ENCODE results near the gene CD81. TPM values are rescaled to one million over a fixed set of nuclear protein-coding genes. Genes with fewer than 3 reads are reported as not detected.
A peak's percentile ranks its signal among the peaks of the same experiment; 100 is the strongest.

CD81 gene
- total and polyA plus RNA-seq, 10 of the 15 experiments (the other 5 are each of a cell fraction or from before 2014, with no cell fraction given), result 2.0 to 145 (median 57.2) TPM

DNA sequence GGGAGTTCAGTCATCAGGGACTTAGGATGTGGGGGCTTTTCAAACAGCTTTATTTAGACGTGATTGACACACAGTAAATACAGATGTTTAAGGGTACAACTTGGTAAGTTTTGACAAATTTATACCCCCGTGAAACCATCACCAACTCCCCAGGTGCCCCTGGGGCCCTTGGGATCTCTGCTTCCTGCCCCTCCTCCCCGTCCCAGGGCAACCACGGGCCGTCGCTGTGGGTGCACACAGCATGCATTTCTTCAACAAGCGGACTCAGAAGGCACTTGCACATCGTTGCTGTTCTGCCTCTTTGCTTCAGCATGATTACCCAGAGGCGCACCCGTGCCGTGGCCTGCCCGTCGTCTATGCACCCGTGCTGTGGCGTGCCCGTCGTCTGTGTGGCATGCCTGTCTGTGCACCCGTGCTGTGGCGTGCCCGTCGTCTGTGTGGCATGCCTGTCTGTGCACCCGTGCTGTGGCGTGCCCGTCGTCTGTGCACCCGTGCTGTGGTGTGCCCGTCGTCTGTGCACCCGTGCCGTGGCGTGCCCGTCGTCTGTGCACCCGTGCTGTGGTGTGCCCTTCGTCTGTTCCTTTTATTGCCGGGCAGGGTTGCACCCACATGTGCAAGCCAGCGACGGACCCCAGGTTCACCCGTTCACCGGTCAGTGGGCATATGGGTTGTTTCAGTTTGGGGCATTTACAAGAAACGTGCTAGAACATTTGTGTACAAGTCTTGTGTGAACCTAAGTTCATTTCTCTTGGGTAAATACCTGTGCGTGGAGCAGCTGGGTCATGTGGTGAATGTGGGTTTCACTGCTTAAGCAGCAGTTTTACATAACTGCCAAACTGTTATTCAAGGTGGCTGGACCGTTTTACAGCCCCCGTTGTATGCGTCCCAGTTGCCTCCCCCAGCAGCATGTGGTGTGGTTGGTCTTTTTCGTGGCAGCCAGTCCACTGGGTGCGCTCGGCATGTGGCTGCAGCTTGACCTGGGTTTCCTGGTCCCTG, 8.3 kb downstream of the CD81 start (continued):
- TF ChIP-seq, protein P1, sequence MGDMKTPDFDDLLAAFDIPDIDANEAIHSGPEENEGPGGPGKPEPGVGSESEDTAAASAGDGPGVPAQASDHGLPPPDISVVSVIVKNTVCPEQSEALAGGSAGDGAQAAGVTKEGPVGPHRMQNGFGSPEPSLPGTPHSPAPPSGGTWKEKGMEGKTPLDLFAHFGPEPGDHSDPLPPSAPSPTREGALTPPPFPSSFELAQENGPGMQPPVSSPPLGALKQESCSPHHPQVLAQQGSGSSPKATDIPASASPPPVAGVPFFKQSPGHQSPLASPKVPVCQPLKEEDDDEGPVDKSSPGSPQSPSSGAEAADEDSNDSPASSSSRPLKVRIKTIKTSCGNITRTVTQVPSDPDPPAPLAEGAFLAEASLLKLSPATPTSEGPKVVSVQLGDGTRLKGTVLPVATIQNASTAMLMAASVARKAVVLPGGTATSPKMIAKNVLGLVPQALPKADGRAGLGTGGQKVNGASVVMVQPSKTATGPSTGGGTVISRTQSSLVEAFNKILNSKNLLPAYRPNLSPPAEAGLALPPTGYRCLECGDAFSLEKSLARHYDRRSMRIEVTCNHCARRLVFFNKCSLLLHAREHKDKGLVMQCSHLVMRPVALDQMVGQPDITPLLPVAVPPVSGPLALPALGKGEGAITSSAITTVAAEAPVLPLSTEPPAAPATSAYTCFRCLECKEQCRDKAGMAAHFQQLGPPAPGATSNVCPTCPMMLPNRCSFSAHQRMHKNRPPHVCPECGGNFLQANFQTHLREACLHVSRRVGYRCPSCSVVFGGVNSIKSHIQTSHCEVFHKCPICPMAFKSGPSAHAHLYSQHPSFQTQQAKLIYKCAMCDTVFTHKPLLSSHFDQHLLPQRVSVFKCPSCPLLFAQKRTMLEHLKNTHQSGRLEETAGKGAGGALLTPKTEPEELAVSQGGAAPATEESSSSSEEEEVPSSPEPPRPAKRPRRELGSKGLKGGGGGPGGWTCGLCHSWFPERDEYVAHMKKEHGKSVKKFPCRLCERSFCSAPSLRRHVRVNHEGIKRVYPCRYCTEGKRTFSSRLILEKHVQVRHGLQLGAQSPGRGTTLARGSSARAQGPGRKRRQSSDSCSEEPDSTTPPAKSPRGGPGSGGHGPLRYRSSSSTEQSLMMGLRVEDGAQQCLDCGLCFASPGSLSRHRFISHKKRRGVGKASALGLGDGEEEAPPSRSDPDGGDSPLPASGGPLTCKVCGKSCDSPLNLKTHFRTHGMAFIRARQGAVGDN (IDR thresholded peaks at IDR 0.05), result no peak; the same call in 1 of the 2 replicates
- TF ChIP-seq, protein P2, sequence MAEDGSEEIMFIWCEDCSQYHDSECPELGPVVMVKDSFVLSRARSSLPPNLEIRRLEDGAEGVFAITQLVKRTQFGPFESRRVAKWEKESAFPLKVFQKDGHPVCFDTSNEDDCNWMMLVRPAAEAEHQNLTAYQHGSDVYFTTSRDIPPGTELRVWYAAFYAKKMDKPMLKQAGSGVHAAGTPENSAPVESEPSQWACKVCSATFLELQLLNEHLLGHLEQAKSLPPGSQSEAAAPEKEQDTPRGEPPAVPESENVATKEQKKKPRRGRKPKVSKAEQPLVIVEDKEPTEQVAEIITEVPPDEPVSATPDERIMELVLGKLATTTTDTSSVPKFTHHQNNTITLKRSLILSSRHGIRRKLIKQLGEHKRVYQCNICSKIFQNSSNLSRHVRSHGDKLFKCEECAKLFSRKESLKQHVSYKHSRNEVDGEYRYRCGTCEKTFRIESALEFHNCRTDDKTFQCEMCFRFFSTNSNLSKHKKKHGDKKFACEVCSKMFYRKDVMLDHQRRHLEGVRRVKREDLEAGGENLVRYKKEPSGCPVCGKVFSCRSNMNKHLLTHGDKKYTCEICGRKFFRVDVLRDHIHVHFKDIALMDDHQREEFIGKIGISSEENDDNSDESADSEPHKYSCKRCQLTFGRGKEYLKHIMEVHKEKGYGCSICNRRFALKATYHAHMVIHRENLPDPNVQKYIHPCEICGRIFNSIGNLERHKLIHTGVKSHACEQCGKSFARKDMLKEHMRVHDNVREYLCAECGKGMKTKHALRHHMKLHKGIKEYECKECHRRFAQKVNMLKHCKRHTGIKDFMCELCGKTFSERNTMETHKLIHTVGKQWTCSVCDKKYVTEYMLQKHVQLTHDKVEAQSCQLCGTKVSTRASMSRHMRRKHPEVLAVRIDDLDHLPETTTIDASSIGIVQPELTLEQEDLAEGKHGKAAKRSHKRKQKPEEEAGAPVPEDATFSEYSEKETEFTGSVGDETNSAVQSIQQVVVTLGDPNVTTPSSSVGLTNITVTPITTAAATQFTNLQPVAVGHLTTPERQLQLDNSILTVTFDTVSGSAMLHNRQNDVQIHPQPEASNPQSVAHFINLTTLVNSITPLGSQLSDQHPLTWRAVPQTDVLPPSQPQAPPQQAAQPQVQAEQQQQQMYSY (CRISPR knock-in tag; IDR thresholded peaks at IDR 0.05), result no peak
- TF ChIP-seq MTA2 (IDR thresholded peaks at IDR 0.05; ENCODE audit: low read depth) (no peak), YY1 (IDR thresholded peaks at IDR 0.05; ENCODE audit: low read depth, low read length) (no peak), BRCA1 (IDR thresholded peaks at IDR 0.05; ENCODE audit: low read depth, low read length) (no peak), CHD2 (IDR thresholded peaks at IDR 0.05; ENCODE audit: borderline replicate concordance, low read depth, low read length) (peak; percentile 37; the same call in 1 of the 2 replicates), SREBF1 (IDR thresholded peaks at IDR 0.05; ENCODE audit: low read length) (no peak), BMI1 (IDR thresholded peaks at IDR 0.05; ENCODE audit: borderline replicate concordance) (no peak), WRNIP1 (IDR thresholded peaks at IDR 0.05; ENCODE audit: borderline replicate concordance, low read depth, low read length) (no peak), RCOR1 (conservative IDR thresholded peaks at IDR 0.05; ENCODE audit: low read depth, low read length) (no peak), STAT1 (conservative IDR thresholded peaks at IDR 0.05) (no peak), MEF2A (IDR thresholded peaks at IDR 0.05; ENCODE audit: insufficient read depth, low read depth, low read length) (no peak), CBX5 (IDR thresholded peaks at IDR 0.05; ENCODE audit: low read depth) (no peak), IRF4 (IDR thresholded peaks at IDR 0.05; ENCODE audit: low read depth, low read length) (no peak)
- TF ChIP-seq, protein P3, sequence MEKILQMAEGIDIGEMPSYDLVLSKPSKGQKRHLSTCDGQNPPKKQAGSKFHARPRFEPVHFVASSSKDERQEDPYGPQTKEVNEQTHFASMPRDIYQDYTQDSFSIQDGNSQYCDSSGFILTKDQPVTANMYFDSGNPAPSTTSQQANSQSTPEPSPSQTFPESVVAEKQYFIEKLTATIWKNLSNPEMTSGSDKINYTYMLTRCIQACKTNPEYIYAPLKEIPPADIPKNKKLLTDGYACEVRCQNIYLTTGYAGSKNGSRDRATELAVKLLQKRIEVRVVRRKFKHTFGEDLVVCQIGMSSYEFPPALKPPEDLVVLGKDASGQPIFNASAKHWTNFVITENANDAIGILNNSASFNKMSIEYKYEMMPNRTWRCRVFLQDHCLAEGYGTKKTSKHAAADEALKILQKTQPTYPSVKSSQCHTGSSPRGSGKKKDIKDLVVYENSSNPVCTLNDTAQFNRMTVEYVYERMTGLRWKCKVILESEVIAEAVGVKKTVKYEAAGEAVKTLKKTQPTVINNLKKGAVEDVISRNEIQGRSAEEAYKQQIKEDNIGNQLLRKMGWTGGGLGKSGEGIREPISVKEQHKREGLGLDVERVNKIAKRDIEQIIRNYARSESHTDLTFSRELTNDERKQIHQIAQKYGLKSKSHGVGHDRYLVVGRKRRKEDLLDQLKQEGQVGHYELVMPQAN (conservative IDR thresholded peaks at IDR 0.05), result no peak; the same call in 1 of the 2 replicates

Measured in GM12878 (cell line).